Stimulated activated CD8-positive, alpha-beta memory T cell treated with anti-CD3 and anti-CD28 coated beads, Interleukin-15, amount 100 ng/mL, for 48 hours (primary cell): Measurements from ENCODE around the gene HMOX1.

Experiments
- DNase-seq, 2 donors: peaks; one replicate each; pipeline ENCODE4 v3.0.0-alpha.2; 2020; ENCODE audit warnings: low read depth in 2 of 2

HMOX1 gene, protein sequence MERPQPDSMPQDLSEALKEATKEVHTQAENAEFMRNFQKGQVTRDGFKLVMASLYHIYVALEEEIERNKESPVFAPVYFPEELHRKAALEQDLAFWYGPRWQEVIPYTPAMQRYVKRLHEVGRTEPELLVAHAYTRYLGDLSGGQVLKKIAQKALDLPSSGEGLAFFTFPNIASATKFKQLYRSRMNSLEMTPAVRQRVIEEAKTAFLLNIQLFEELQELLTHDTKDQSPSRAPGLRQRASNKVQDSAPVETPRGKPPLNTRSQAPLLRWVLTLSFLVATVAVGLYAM

GRCh38 chr22:35380537-35381423 lies at the start of gene HMOX1:
Gene HMOX1, plus strand, starts transcription at chr22:35381096. Its CDS starts 78 bp downstream, at chr22:35381174.
- DNase-seq = peak in 1 of 2 donors; percentile 37

GRCh38 chr22:35332278-35332677 lies 48.6 kb upstream of the HMOX1 start:
- DNase-seq = no peak

GRCh38 chr22:35333220-35333619 lies 47.7 kb upstream of the HMOX1 start:
- no peak for DNase-seq

GRCh38 chr22:35334004-35334403 lies 46.9 kb upstream of the HMOX1 start:
- DNase-seq = peak in 1 of 2 donors; percentile 39

DNA sequence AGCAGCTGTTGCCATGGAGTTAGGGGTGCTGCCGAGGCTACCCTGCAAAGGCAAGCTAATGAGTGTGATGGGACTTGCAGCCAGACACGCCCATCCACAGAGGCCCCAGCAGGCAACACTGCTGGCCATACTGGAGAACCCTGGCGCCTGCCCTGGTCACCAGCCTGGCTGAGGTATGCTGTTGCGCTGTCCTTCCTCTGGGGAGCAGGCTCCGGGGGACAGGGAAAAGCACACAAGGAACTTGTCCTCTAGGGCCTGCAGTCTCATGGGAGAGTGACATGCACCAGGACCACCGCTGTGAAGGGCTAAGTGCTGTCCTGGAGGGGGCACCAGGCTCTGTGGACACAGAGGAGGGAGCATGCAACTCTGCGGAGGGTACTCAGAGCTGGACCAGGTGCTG lies 45.4 kb upstream of the HMOX1 start:
- DNase-seq = no peak

DNA sequence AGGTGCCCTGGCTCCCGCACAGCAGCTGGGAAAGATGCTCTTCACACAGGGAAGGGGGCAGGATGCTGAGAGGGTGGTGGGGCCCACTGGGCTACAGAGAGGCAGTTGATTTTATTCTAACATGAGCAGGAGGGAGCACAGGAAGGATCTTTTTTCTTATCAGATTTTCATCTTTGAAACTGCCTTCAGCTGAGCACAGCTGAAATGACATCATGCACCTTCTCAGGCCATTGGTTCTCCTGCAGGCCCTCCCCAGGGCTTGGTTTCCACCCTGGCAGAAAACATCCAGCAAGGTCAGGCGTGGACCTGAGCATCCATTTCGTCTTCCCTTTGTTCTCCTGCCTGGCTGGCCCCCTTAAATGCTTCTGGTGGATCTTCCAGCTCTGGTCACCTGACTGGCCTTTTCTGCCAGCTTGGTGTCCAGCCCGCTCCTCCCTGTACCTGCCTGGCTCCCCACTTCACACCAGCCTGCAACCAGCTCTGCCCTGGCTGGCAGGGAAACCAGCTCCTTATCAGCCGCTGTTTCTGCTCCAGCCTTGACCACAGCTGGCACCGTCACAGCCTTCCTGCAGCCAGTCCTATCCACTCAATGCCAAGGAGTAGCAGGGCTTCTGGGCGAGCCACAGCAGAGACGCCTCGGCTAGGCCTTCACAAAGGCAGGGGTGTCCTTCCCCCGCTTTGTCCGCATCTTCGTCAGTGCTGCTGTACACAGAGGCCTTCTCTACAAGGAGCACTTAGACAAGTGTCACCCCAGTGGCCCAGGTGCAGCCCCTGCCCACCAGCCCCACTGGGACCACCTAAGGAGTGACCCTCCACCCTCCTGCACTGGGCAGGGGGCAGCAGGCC lies 44.7 kb upstream of the HMOX1 start:
- DNase-seq = no peak

DNA sequence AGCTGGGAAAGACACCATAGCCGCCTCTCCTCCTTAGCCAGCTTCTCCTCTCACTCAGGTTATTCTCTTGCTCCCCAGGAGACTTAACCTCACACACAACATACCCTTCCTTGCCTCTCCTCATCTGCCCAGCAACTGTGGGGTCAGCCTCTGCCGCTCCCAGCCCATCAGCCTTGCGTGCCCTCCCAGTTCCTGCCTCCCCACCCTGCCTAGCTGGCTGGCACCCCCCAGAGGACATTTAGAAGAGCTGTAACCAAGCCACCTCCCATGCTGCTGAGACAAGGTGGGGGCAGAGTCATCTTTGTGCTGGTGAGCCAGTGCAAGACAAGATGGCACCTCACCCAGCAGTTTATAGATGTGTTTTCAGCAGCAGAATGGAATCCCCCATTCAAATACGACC lies 43.0 kb upstream of the HMOX1 start:
- no peak for DNase-seq

GRCh38 chr22:35341090-35341874 lies 39.6 kb upstream of the HMOX1 start:
- no peak for DNase-seq

DNA sequence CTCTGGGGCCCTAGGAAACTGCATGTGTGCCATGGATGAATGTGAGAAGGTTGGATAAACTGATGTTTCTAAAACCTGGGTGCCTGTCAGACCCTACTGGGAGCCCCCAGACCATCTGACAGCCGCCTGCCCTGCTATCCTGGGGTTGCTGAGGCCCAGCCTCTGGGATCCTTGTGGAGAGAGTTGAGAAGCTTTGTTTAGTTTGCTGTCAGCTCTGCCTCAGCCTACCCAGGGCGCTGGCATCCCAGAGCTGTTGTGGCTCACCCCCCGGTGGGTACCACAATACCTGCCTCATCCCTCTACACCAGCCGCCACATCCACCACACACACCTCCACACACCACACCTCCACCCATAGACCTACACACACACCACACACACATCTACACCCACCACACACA lies 38.5 kb upstream of the HMOX1 start:
- DNase-seq = no peak

DNA sequence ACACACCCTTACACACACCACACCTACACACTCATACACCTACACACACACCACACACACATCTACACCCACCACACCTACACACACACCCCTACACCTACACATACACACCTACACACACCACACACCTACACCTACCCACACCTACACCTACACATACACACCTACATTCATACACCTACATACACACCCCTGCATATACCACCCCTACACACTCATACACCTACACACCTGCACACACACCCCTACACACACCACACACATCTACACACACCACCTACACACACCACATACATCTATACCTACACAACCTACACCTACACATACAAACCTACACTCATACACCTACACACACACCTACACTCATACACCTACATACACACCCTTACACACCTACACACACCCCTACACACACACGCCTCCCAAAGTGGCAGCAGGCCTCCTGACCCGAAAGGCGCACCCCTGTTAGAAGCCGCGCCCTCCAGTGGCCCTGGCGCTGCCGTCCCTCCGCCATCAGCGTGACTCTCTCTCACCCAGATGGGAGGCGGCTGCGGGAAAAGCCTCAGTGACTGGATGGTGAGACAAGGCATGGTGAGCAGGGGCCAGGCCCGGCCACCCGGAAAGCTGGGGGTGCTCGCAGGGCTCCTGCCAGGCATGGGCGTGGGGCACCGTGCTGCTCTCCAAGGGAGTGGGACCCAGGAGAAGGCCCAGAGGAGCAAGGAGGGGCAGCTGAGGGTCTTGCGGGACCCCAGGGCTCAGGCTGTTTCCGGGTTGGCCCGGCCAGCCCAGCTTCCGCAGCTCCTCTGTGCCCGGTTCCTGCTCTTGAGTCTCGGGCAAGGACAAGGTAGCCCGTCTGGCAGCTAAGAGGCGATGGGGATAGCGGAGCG lies 37.0 kb upstream of the HMOX1 start:
- no peak for DNase-seq

GRCh38 chr22:35344956-35345690 lies 35.8 kb upstream of the HMOX1 start:
- DNase-seq = no peak

DNA sequence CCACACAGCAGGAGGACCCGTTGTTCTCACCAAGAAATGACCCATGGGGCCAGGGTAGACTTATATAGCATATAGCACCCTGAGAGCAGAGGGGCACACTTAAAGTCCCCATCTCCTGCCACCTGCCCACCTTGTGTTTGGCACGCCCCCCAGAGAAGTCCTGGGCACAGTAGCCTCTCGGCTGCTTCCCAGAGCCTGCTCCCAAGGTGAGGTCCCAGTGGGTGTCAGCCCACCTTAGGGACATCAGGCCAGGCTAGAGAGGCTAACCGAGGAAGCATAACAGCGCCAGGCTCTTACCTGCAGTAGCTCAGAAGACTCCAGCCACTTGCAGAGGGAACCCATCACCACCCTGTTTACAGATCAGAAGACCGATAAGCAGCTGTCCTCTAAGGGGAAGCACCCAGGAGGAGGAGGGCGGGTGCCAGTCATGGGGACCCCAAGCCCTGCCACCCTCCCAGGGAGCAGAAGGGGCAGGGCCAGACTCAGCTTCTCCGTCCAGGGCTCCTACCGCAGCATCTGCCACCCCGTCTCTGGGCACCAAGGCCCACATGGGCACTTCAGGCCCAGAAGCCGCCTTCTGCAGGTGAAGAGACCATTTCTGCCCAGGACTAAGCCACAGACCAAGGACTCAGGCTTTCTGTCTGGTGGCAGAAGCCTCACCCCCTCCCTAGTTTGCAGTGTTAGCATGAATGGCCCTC lies 34.9 kb upstream of the HMOX1 start:
- no peak for DNase-seq

- no peak for DNase-seq
Observed at GRCh38 chr22:35346596-35347220, 34.2 kb upstream of the HMOX1 start.

- no peak for DNase-seq
Observed at GRCh38 chr22:35347462-35347861, 33.4 kb upstream of the HMOX1 start.

DNA sequence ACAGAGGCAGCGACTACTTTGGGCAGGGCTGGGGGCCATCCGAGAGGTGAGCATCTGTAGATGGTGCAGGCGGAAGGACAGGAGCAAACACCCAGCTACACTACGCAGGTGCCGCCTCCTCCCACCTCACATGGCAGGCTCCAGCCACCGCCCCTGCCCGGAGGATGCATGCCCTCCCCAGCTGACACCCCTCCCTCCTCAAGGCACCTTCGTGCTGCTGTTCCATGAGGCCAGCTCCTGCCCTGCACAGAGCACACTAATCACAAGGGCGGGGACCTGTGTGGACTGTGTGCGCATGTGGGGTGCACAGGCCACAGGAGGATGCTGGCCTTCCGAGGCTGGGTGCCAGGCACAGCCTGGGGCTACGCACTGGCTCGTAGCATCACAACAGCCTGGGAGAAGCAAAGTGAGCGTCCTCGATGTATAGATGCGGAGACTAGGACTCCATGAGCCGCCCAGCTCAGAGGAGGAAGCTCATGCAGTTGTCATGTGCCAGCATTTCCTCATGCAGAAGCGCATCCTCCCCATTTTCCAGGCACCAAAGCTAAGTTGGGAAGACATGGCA lies 32.8 kb upstream of the HMOX1 start:
- no peak for DNase-seq

- no peak for DNase-seq
Observed at GRCh38 chr22:35348703-35349102, 32.2 kb upstream of the HMOX1 start.

- DNase-seq = no peak
Observed at GRCh38 chr22:35349368-35349703, 31.6 kb upstream of the HMOX1 start.
